Colon (tissue), 2 donors: ENCODE results near the gene PUDP.
"Not testable (repeated sequence)": the region's sequence is repeated elsewhere in the genome, so short reads cannot be mapped to it uniquely, and the experiment has no call there.

ENCODE experiments used
- FAIRE-seq: peaks from 2 replicates; lab custom pipeline; 2012; peaks lifted over from hg19 to GRCh38; lab: Jason Lieb, UNC
- donor health status: control.
- donor health status: control.

Gene PUDP

GRCh38 chrX:7072856-7073255 lies 75.1 kb downstream of the PUDP start:
- no peak for FAIRE-seq

GRCh38 chrX:7071390-7071789 lies 76.6 kb downstream of the PUDP start:
- FAIRE-seq = peak; percentile 38

GRCh38 chrX:7069556-7069955 lies 78.4 kb downstream of the PUDP start:
- no peak for FAIRE-seq

GRCh38 chrX:7068939-7069367 lies 79.0 kb downstream of the PUDP start:
- FAIRE-seq = no peak

GRCh38 chrX:7067256-7067655 lies 80.7 kb downstream of the PUDP start:
- no peak for FAIRE-seq

GRCh38 chrX:7065473-7065872 lies 82.5 kb downstream of the PUDP start:
- FAIRE-seq = no peak

- FAIRE-seq = no peak
Measured at GRCh38 chrX:7062903-7063302, 85.0 kb downstream of the PUDP start.

- FAIRE-seq = no peak
Measured at GRCh38 chrX:7062276-7062675, 85.7 kb downstream of the PUDP start.

GRCh38 chrX:7061429-7061828 lies 86.5 kb downstream of the PUDP start:
- FAIRE-seq = no peak

GRCh38 chrX:7060444-7060843 lies 87.5 kb downstream of the PUDP start:
- FAIRE-seq = no peak

- no peak for FAIRE-seq
Measured at GRCh38 chrX:7059859-7060258, 88.1 kb downstream of the PUDP start.

- FAIRE-seq = peak; percentile 53
Measured at GRCh38 chrX:7059214-7059838, 88.6 kb downstream of the PUDP start.

- peak; percentile 97 for FAIRE-seq
Measured at GRCh38 chrX:7055386-7056137, 92.4 kb downstream of the PUDP start.

GRCh38 chrX:7054219-7055216 lies 93.4 kb downstream of the PUDP start:
- no peak for FAIRE-seq

GRCh38 chrX:7052541-7052940 lies 95.4 kb downstream of the PUDP start:
- FAIRE-seq = no peak

- no peak for FAIRE-seq
Measured at GRCh38 chrX:7050271-7050670, 97.7 kb downstream of the PUDP start.

GRCh38 chrX:7047951-7048350 lies 100.0 kb downstream of the PUDP start:
- FAIRE-seq = no peak

GRCh38 chrX:7045238-7045955 lies 102.6 kb downstream of the PUDP start:
- no peak for FAIRE-seq

- not testable (repeated sequence) for FAIRE-seq
Measured at GRCh38 chrX:7043796-7044433, 104.0 kb downstream of the PUDP start.

- FAIRE-seq = no peak
Measured at GRCh38 chrX:7028246-7028645, 119.7 kb downstream of the PUDP start.

GRCh38 chrX:7027071-7027470 lies 120.9 kb downstream of the PUDP start:
- no peak for FAIRE-seq
